T47D (cell line): ENCODE results near the gene PLPP7.

ENCODE experiments used
- DNase-seq, 2 experiments: peaks; one replicate each; pipeline versions ENCODE4 v3.0.0 to v3.0.0-alpha.2; 2011 to 2012; ENCODE audit warnings: low read depth in 1 of 2, low spot score in 1 of 2
- JUND ChIP-seq: IDR thresholded peaks from 2 replicates; pipeline ENCODE4 v1.6.1; 2012; ENCODE audit warnings: low read depth
- in situ Hi-C: cut with HindIII; loops from 2 replicates; pipeline ENCODE4 v1.10.0; 2016; ENCODE audit warnings: low sequenced_read_pairs, low pct_unique_long_range_greater_than_20kb

Gene PLPP7

GRCh38 chr9:131273146-131273855 lies 16.2 kb upstream of the PLPP7 start:
- in situ Hi-C loops = no loop called here
- DNase-seq = no peak
- no peak for TF ChIP-seq JUND

- in situ Hi-C loops = no loop called here
Observed at GRCh38 chr9:131273856-131274673, 15.5 kb upstream of the PLPP7 start.

GRCh38 chr9:131274674-131275331 lies 14.7 kb upstream of the PLPP7 start:
- DNase-seq = no peak
- in situ Hi-C loops = no loop called here

More at GRCh38 chr9:131273856-131274673, 15.5 kb upstream of the PLPP7 start:
- TF ChIP-seq JUND = no peak
- no peak for DNase-seq

GRCh38 chr9:131275332-131276093 lies 14.0 kb upstream of the PLPP7 start:
- no peak for TF ChIP-seq JUND
- in situ Hi-C loops = no loop called here
- DNase-seq = no peak

More at GRCh38 chr9:131274674-131275331, 14.7 kb upstream of the PLPP7 start:
- TF ChIP-seq JUND = no peak

GRCh38 chr9:131276094-131276888 lies 13.2 kb upstream of the PLPP7 start, which contains the start of gene FAM78A:
Gene FAM78A, minus strand, starts transcription at chr9:131276510. Its CDS starts 331 bp downstream, at chr9:131276179.
- in situ Hi-C loops = no loop called here
- no peak for DNase-seq
- no peak for TF ChIP-seq JUND

GRCh38 chr9:131276891-131277286 lies 12.6 kb upstream of the PLPP7 start:
- TF ChIP-seq JUND = no peak
- in situ Hi-C loops = no loop called here
- DNase-seq = no peak

GRCh38 chr9:131277287-131277909 lies 12.1 kb upstream of the PLPP7 start:
- peak; percentile 22 to 77 for DNase-seq
- TF ChIP-seq JUND = no peak
- in situ Hi-C loops = no loop called here

GRCh38 chr9:131277910-131278701 lies 11.4 kb upstream of the PLPP7 start:
- DNase-seq = peak; percentile 91 to 100
- in situ Hi-C loops = no loop called here
- TF ChIP-seq JUND = no peak

- no peak for DNase-seq
- in situ Hi-C loops = no loop called here
- no peak for TF ChIP-seq JUND
Observed at GRCh38 chr9:131278702-131279111, 10.8 kb upstream of the PLPP7 start.

GRCh38 chr9:131279196-131279862 lies 10.2 kb upstream of the PLPP7 start:
- no peak for DNase-seq
- no peak for TF ChIP-seq JUND
- in situ Hi-C loops = no loop called here
